Activated naive CD8-positive, alpha-beta T cell (primary cell): Measurements from ENCODE around the gene RUSF1.
A peak's percentile ranks its signal among the peaks of the same experiment; 100 is the strongest.

Experiments
- H3K27ac Mint-ChIP-seq: one replicate; pipeline ENCODE4 v1.8.0; 2021; ENCODE audit warnings: mixed read lengths
- H3K27me3 Mint-ChIP-seq: one replicate; pipeline ENCODE4 v1.8.0; 2021; ENCODE audit warnings: mixed read lengths
- H3K36me3 Mint-ChIP-seq: one replicate; pipeline ENCODE4 v1.8.0; 2021; ENCODE audit warnings: mixed read lengths
- H3K4me1 Mint-ChIP-seq: one replicate; pipeline ENCODE4 v1.8.0; 2021; ENCODE audit warnings: low read depth, mixed read lengths
- H3K4me3 Mint-ChIP-seq: one replicate; pipeline ENCODE4 v1.8.0; 2021; ENCODE audit warnings: mild to moderate bottlenecking, mixed read lengths
- H3K9me3 Mint-ChIP-seq: one replicate; pipeline ENCODE4 v1.8.0; 2021; ENCODE audit warnings: low read depth, mixed read lengths

The RUSF1 gene

DNA sequence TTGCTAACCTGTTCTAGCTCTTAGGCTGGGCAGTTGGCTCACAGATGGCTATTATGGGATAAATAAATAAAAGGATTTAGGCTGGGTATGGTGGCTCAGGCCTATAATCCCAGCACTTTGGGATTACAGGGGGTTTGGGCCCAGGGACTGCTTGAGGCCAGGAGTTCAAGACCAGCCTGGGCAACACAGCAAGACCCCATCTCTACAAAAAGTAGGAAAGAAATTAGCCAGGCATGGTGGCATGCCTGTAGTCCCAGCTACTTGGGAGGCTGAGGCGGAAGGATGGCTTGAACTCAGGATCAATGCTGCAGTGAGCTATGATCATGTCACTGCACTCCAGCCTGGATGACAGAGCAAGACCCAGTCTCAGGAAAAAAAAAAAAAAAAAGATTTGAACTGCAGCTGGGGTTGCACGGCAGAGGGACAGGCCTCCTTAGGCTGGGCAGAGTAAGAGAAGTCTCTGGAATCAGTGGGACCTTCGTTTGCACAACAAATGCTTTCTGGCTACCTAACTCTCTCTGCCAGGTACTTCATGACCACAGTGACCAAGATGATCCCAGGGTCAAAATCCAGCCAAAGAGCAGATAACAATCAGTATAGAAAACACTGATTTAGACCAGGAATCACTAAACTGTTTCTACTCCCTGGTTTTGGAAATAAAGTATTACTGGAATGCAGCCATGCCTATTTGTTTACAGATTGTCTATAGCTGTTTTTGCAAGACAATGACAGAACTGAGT is 6.8 kb downstream of the RUSF1 start:
- Mint-ChIP-seq H3K36me3 (peaks cover 3% of the 10 kb centered on the region), H3K27me3 (no peaks in the 10 kb centered on the region), H3K4me1 (peaks cover 24% of the 10 kb centered on the region), H3K9me3 (no peaks in the 10 kb centered on the region), H3K27ac (no peak overlapping the region), H3K4me3 (no peak overlapping the region)

DNA sequence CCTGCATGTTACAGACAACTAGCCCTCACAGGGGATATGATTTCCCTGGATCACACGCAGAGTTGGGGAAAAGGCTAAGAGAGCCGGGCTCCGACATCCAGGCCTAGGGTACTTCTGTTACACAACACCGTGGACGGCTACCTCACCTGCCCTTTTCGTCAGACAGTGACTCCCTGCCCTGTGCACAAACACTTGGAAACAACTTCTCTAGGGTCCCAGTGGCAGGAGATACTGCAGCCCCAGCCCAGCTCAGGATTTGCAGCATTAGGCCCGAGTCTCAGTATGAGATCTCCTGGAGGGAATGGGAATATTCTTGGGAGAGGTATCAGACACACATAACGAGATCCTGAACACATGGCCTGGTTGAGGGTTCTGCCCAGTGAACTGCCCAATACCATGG is 8.3 kb downstream of the RUSF1 start:
- Mint-ChIP-seq H3K9me3 (no peaks in the 10 kb centered on the region), H3K27me3 (no peaks in the 10 kb centered on the region), H3K4me1 (peaks cover 11% of the 10 kb centered on the region), H3K4me3 (no peak overlapping the region), H3K27ac (no peak overlapping the region), H3K36me3 (peaks cover 3% of the 10 kb centered on the region)

DNA sequence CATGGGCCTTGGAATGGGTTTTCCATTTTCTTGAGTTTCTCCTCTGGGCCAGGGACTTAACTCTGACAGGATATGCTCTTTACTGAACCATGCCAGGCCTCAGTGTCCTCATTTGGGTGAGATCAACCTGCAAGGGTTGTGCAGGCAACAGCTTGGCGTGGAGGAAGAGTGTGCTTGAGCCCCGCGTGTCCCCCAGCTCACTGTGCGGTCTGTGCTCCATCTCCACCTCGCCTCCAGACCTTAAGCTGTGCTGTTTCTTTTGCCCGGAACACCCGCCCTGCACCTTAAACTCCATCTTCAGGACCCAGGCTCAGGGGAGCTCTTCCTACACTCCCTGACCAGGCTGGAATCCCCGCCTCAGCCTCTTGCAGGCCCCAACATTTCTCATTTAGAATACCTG is 9.7 kb downstream of the RUSF1 start:
- no peak overlapping the region for H3K4me3 Mint-ChIP-seq
- no peak overlapping the region for H3K27ac Mint-ChIP-seq
- peaks cover 3% of the 10 kb centered on the region for H3K36me3 Mint-ChIP-seq
- H3K4me1 Mint-ChIP-seq = peaks cover 6% of the 10 kb centered on the region
- no peaks in the 10 kb centered on the region for H3K27me3 Mint-ChIP-seq
- H3K9me3 Mint-ChIP-seq = no peaks in the 10 kb centered on the region

GRCh38 chr16:31496670-31497069 is 11.5 kb downstream of the RUSF1 start:
- Mint-ChIP-seq H3K9me3 (no peaks in the 10 kb centered on the region), H3K4me1 (peaks cover 3% of the 10 kb centered on the region), H3K4me3 (no peak overlapping the region), H3K36me3 (peaks cover 6% of the 10 kb centered on the region), H3K27me3 (no peaks in the 10 kb centered on the region), H3K27ac (no peak overlapping the region)

GRCh38 chr16:31493506-31494125 is 14.6 kb downstream of the RUSF1 start:
- Mint-ChIP-seq H3K27ac (no peak overlapping the region), H3K27me3 (no peaks in the 10 kb centered on the region), H3K4me1 (peaks cover 4% of the 10 kb centered on the region), H3K9me3 (no peaks in the 10 kb centered on the region), H3K36me3 (peaks cover 3% of the 10 kb centered on the region), H3K4me3 (no peak overlapping the region)

GRCh38 chr16:31491778-31492418 is 16.3 kb downstream of the RUSF1 start:
- H3K9me3 Mint-ChIP-seq = no peaks in the 10 kb centered on the region
- H3K36me3 Mint-ChIP-seq = peaks cover 3% of the 10 kb centered on the region
- no peak overlapping the region for H3K4me3 Mint-ChIP-seq
- peak overlapping the region; percentile 41 for H3K27ac Mint-ChIP-seq
- peaks cover 6% of the 10 kb centered on the region for H3K4me1 Mint-ChIP-seq
- H3K27me3 Mint-ChIP-seq = no peaks in the 10 kb centered on the region

DNA sequence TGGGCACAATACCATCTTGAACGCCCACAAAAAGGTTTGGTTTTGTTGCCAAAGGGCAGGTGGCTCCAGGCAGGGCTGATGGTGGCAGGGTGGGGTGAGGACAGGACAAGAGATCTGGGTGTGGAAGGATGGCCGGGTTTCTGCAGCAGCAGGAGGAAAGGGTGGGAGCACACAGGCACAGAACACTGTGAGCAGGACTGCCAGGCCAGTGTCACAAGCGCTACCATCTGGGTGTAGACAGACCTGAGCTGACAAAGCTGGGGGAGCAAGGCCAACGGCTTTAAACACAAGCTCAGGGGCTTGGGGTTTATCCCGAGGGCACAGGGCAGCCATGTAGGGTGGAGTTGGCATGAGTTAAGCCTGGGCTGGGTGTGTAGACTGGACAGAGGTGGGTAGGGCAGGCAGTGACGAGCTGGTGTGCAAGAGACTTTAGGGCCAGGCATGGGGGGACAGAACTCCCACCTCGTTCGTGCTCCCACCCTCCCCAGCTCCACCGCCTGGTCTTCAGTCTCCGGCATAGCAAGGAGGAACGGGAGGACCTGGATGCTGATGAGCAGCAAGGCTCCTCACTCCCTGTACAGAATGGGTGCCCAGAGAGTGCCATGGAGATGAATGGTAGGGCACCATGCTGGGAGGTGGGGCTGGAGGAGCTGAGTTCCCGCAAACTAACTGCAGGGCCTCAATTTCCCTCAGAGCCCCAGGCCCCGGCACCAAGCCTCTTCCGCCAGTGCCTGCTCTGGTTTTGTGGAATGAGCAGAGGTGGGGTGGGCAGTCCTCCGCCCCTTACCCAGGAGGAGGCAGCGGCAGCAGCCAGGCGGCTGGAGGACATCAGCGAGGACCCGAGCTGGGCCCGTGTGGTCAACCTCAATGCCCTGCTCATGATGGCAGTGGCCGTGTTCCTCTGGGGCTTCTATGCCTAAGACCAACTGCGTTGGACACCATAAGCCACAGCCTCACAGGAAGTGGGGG is 18.3 kb downstream of the RUSF1 start:
- Mint-ChIP-seq H3K9me3 (no peaks in the 10 kb centered on the region), H3K36me3 (peaks cover 3% of the 10 kb centered on the region), H3K27ac (peak overlapping the region; percentile 11), H3K27me3 (no peaks in the 10 kb centered on the region), H3K4me1 (peaks cover 6% of the 10 kb centered on the region), H3K4me3 (peak overlapping the region; percentile 33)

GRCh38 chr16:31489298-31489564 is 19.0 kb downstream of the RUSF1 start:
- peak overlapping the region; percentile 60 for H3K4me3 Mint-ChIP-seq
- no peak overlapping the region for H3K27ac Mint-ChIP-seq
- H3K9me3 Mint-ChIP-seq = no peaks in the 10 kb centered on the region

DNA sequence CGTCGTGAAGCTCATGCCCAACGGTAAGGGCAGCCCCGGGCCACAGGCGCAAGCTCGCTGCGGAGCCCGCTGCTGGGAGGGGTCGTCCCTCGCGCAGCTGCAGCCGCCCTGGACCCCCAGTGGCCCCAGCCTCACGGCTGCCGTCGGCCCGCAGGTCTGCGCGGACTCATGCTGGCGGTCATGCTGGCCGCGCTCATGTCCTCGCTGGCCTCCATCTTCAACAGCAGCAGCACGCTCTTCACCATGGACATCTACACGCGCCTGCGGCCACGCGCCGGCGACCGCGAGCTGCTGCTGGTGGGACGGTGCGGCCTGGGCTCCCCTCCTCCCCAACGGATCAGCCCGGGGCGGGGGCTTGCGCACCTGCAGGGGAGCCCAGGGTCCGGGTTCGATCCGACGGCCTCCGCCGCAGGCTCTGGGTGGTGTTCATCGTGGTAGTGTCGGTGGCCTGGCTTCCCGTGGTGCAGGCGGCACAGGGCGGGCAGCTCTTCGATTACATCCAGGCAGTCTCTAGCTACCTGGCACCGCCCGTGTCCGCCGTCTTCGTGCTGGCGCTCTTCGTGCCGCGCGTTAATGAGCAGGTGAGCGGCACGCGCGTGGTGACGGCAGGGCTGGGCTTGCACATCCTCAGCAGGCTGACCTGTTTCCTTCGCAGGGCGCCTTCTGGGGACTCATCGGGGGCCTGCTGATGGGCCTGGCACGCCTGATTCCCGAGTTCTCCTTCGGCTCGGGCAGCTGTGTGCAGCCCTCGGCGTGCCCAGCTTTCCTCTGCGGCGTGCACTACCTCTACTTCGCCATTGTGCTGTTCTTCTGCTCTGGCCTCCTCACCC is 19.5 kb downstream of the RUSF1 start:
- Mint-ChIP-seq H3K27me3 (no peaks in the 10 kb centered on the region), H3K4me3 (peak overlapping the region; percentile 60), H3K9me3 (no peaks in the 10 kb centered on the region), H3K4me1 (peaks cover 6% of the 10 kb centered on the region), H3K36me3 (peaks cover 3% of the 10 kb centered on the region), H3K27ac (no peak overlapping the region)

More at GRCh38 chr16:31489298-31489564, 19.0 kb downstream of the RUSF1 start:
- Mint-ChIP-seq H3K27me3 (no peaks in the 10 kb centered on the region), H3K4me1 (peaks cover 6% of the 10 kb centered on the region), H3K36me3 (peaks cover 3% of the 10 kb centered on the region)

DNA sequence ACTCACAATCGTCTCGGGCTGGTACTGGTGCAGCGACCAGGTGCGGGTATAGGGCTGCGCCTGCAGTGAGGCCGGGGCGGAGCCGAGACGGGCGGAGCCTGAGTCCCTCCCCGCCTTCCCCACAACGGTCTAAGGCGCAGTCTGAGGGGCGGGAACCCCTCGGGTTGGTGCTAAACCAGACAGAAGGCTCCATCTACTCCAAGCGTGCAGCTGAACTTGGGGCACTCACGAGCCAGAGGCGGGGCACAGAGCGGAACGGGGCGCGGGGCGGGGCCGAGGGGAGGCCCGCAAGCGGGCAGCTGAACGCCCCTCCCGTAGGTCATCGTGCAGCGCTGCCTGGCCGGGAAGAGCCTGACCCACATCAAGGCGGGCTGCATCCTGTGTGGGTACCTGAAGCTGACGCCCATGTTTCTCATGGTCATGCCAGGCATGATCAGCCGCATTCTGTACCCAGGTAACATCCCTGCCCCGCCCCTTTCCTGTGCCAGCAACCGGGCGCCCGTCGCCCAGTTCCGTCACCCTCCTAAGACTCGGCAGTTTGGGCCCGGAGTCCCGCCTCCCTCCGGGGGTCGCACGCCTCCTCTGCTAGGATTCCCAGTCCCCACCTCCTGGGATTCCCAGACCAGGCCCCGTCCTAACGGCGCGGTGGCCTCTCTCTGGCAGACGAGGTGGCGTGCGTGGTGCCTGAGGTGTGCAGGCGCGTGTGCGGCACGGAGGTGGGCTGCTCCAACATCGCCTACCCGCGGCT is 20.3 kb downstream of the RUSF1 start:
- Mint-ChIP-seq H3K9me3 (no peaks in the 10 kb centered on the region), H3K36me3 (no peaks in the 10 kb centered on the region), H3K4me1 (peaks cover 6% of the 10 kb centered on the region), H3K27me3 (no peaks in the 10 kb centered on the region), H3K4me3 (peak overlapping the region; percentile 89), H3K27ac (no peak overlapping the region)

DNA sequence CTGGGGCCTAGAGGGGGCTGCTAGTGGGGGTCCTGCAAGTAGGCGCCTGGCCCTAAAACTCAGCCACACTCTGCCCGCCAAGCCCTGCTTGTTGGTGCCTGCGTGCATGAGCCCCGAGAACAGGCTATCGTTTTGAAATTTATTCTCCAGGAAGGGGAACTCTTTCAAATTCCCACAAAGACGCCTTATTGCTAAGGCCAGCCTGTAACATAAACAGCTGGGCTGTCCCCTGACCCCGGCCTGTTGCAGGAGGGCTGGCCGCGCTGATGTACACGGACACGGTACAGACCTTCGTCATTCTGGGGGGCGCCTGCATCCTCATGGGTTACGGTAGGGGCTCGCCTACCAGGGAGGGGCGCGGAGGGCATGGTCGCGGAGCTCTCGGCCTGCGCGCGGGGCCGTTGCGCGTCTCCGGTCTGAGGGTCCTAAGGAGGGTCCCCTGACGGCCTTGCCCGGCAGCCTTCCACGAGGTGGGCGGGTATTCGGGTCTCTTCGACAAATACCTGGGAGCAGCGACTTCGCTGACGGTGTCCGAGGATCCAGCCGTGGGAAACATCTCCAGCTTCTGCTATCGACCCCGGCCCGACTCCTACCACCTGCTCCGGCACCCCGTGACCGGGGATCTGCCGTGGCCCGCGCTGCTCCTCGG is 21.0 kb downstream of the RUSF1 start:
- Mint-ChIP-seq H3K27ac (no peak overlapping the region), H3K36me3 (no peaks in the 10 kb centered on the region), H3K9me3 (no peaks in the 10 kb centered on the region), H3K27me3 (no peaks in the 10 kb centered on the region), H3K4me3 (peak overlapping the region; percentile 89), H3K4me1 (peaks cover 6% of the 10 kb centered on the region)

- Mint-ChIP-seq H3K4me1 (peaks cover 6% of the 10 kb centered on the region), H3K36me3 (no peaks in the 10 kb centered on the region), H3K27me3 (no peaks in the 10 kb centered on the region), H3K27ac (no peak overlapping the region), H3K4me3 (peak overlapping the region; percentile 49), H3K9me3 (no peaks in the 10 kb centered on the region)
These were observed 22.1 kb downstream of the RUSF1 start for GRCh38 chr16:31486045-31486444.

- Mint-ChIP-seq H3K27ac (no peak overlapping the region), H3K4me1 (peaks cover 6% of the 10 kb centered on the region), H3K27me3 (no peaks in the 10 kb centered on the region), H3K9me3 (no peaks in the 10 kb centered on the region), H3K36me3 (no peaks in the 10 kb centered on the region), H3K4me3 (peak overlapping the region; percentile 23)
These were observed 22.6 kb downstream of the RUSF1 start for GRCh38 chr16:31485571-31485970.
